ENCODE data around the gene HPCAL4.

GRCh38 chr1:39691383-39692151 lies at the start of gene HPCAL4:
- TF ChIP-seq CTCF (IDR thresholded peaks at IDR 0.05) (no peak), POLR2A (IDR thresholded peaks at IDR 0.05) (peak; percentile 7 to 68 (median 60))

Data from body of pancreas (tissue), 4 donors.